Measurements from ENCODE around the gene TNIK.

Gene TNIK

GRCh38 chr3:171376596-171376947, 83.6 kb downstream of the TNIK start:
- intact Hi-C loops (cut with DNase I; ENCODE audit: low total_unique reads), result no loop called here
- no peak for DNase-seq
- TF ChIP-seq, protein P1, sequence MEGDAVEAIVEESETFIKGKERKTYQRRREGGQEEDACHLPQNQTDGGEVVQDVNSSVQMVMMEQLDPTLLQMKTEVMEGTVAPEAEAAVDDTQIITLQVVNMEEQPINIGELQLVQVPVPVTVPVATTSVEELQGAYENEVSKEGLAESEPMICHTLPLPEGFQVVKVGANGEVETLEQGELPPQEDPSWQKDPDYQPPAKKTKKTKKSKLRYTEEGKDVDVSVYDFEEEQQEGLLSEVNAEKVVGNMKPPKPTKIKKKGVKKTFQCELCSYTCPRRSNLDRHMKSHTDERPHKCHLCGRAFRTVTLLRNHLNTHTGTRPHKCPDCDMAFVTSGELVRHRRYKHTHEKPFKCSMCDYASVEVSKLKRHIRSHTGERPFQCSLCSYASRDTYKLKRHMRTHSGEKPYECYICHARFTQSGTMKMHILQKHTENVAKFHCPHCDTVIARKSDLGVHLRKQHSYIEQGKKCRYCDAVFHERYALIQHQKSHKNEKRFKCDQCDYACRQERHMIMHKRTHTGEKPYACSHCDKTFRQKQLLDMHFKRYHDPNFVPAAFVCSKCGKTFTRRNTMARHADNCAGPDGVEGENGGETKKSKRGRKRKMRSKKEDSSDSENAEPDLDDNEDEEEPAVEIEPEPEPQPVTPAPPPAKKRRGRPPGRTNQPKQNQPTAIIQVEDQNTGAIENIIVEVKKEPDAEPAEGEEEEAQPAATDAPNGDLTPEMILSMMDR (IDR thresholded peaks at IDR 0.05), result no peak
- peaks cover 0 to 8% (median 2%) of the 10 kb centered on the region in 4 donors for H3K4me1 ChIP-seq
- no peaks in the 10 kb centered on the region for H3K27me3 ChIP-seq
- no peaks in the 10 kb centered on the region for H3K9me3 ChIP-seq
- no peak overlapping the region for H3K27ac ChIP-seq
- H3K36me3 ChIP-seq, result no peaks in the 10 kb centered on the region
- H3K4me3 ChIP-seq, result no peak overlapping the region

- intact Hi-C loops (cut with DNase I; ENCODE audit: low total_unique reads), result no loop called here
- Histone ChIP-seq H3K27ac (no peak overlapping the region), H3K9me3 (no peaks in the 10 kb centered on the region), H3K36me3 (no peaks in the 10 kb centered on the region), H3K27me3 (no peaks in the 10 kb centered on the region), H3K4me1 (peaks cover 0 to 8% (median 2%) of the 10 kb centered on the region in 4 donors), H3K4me3 (no peak overlapping the region)
- TF ChIP-seq, protein P1 (IDR thresholded peaks at IDR 0.05), result no peak
- DNase-seq, result no peak
Observed at GRCh38 chr3:171375666-171376595, 84.3 kb downstream of the TNIK start.

- no peaks in the 10 kb centered on the region for H3K27me3 ChIP-seq
- intact Hi-C loops (cut with DNase I; ENCODE audit: low total_unique reads), result no loop called here
- DNase-seq, result no peak
- H3K4me1 ChIP-seq, result peaks cover 0 to 8% (median 2%) of the 10 kb centered on the region in 4 donors
- H3K9me3 ChIP-seq, result no peaks in the 10 kb centered on the region
- H3K27ac ChIP-seq, result no peak overlapping the region
- TF ChIP-seq, protein P1 (IDR thresholded peaks at IDR 0.05), result no peak
- no peak overlapping the region for H3K4me3 ChIP-seq
- no peaks in the 10 kb centered on the region for H3K36me3 ChIP-seq
Observed at GRCh38 chr3:171374661-171375285, 85.4 kb downstream of the TNIK start.

- DNase-seq, result no peak
- no peaks in the 10 kb centered on the region for H3K36me3 ChIP-seq
- H3K4me1 ChIP-seq, result peaks cover 0 to 8% (median 2%) of the 10 kb centered on the region in 4 donors
- no peaks in the 10 kb centered on the region for H3K9me3 ChIP-seq
- intact Hi-C loops (cut with DNase I; ENCODE audit: low total_unique reads), result no loop called here
- H3K4me3 ChIP-seq, result no peak overlapping the region
- H3K27ac ChIP-seq, result no peak overlapping the region
- TF ChIP-seq, protein P1 (IDR thresholded peaks at IDR 0.05), result no peak
- no peaks in the 10 kb centered on the region for H3K27me3 ChIP-seq
Observed at GRCh38 chr3:171374260-171374659, 85.9 kb downstream of the TNIK start.

- DNase-seq, result no peak
- TF ChIP-seq, protein P1 (IDR thresholded peaks at IDR 0.05), result no peak
- Histone ChIP-seq H3K4me3 (no peak overlapping the region), H3K27me3 (no peaks in the 10 kb centered on the region), H3K4me1 (peaks cover 0 to 8% (median 2%) of the 10 kb centered on the region in 4 donors), H3K27ac (no peak overlapping the region), H3K9me3 (no peaks in the 10 kb centered on the region), H3K36me3 (no peaks in the 10 kb centered on the region)
- intact Hi-C loops (cut with DNase I; ENCODE audit: low total_unique reads), result no loop called here
Observed at GRCh38 chr3:171373711-171374110, 86.5 kb downstream of the TNIK start.

All from tibial artery (tissue), 4 donors.